Cardiac fibroblast (primary cell): ENCODE results near the gene LRPAP1.
"Not testable (repeated sequence)": the region's sequence is repeated elsewhere in the genome, so short reads cannot be mapped to it uniquely, and the experiment has no call there.

Source experiments
- DNase-seq, 2 donors: peaks; one replicate each; pipeline versions ENCODE4 v3.0.0 to v3.0.0-alpha.2; 2010; ENCODE audit warnings: low read depth in 2 of 2
- H3K4me3 ChIP-seq, 2 donors: replicated peaks in 1 of 2; 1 replicate in 1 of 2; 2 replicates in 1 of 2; pipeline ENCODE4 v1.5.1; 2011; ENCODE audit warnings: low read depth in 2 of 2, low read length in 2 of 2, mild to moderate bottlenecking in 2 of 2, moderate library complexity in 1 of 2
- TF ChIP-seq, protein P1 (sequence below): IDR thresholded peaks from one replicate; pipeline ENCODE4 v1.5.1; 2011; ENCODE audit warnings: low read depth, mild to moderate bottlenecking, low read length, inconsistent platforms

Gene LRPAP1

DNA sequence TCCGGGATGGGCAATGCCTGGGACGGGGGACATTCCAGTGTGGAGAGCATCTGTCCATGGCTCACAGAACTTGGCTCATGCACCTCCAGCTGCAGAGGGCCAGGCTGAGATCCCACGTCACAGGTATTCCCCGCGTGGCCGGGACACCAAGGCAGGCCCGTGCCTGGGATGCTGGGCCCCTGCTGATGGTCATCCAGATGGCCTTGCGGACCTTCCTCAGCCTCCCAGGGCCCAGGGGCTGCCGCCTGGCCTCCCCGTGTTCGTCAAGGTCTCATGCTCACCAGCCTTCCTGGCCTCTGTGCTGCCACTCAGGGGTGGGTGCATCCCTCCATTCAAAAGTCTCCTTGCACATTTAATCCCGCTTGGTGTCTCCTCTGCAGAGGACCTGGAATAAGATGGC is 40.9 kb upstream of the LRPAP1 start:
- H3K4me3 ChIP-seq, result no peak overlapping the region
- DNase-seq, result no peak
- TF ChIP-seq, protein P1, sequence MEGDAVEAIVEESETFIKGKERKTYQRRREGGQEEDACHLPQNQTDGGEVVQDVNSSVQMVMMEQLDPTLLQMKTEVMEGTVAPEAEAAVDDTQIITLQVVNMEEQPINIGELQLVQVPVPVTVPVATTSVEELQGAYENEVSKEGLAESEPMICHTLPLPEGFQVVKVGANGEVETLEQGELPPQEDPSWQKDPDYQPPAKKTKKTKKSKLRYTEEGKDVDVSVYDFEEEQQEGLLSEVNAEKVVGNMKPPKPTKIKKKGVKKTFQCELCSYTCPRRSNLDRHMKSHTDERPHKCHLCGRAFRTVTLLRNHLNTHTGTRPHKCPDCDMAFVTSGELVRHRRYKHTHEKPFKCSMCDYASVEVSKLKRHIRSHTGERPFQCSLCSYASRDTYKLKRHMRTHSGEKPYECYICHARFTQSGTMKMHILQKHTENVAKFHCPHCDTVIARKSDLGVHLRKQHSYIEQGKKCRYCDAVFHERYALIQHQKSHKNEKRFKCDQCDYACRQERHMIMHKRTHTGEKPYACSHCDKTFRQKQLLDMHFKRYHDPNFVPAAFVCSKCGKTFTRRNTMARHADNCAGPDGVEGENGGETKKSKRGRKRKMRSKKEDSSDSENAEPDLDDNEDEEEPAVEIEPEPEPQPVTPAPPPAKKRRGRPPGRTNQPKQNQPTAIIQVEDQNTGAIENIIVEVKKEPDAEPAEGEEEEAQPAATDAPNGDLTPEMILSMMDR, result no peak

DNA sequence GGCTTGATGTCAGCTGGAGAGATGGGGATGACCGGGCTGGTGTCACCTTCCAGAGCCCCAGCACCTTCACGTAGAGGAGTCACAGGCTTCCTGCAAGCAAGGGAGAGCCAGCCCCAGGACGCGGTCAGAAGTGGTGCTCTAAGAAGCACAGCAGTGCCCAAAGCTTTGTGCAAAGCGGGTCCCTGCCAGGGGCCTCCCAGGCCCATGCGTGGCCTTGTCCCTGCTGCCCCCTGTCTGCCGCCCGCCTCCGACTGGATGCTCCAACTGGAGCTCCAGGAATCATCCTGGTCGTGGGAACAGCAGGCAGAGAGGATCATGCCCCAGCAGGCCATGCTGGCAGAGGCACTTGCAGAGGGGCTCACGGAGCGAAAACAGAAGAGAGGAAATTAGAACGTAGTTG is 40.1 kb upstream of the LRPAP1 start:
- no peak for DNase-seq
- TF ChIP-seq, protein P1, result no peak
- H3K4me3 ChIP-seq, result no peak overlapping the region

DNA sequence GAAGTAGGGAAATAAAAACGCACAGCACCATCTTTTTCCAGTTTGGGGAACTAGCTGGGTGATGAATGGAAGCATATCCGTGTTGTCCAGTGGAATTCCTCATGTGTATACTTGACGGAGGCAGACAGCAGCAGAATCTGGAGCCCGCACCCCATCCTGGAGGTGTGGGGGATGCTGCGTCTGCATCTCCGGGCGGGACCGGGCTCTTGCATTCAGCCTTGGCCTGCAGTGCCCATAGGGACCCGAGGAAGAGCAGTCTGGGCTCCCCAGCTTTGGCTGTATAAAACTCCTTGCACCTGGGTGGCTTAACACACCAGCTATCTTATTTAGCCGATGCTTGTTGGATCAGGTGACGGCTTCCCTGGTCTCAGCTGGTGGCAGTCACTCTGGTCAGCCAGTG is 39.7 kb upstream of the LRPAP1 start:
- H3K4me3 ChIP-seq, result no peak overlapping the region
- no peak for DNase-seq
- TF ChIP-seq, protein P1, result no peak

DNA sequence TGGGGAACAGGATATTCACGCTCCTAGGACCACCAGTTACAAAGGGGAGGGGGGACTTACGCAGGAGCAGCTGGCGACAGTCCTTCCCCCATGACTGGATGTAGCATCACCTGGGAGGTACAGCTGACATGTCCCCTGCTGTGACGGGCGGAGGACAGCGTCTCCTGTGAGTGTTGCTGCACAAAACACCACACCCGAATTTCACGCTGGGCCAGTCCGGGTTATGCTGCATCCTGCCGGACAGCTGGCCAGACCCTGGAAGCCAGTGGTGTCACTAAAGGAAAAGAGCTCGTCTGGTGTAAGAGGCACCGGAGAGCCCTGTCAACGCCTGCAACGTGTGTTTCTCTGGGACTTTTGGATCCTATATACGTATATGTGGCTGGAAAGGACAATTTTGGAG is 38.7 kb upstream of the LRPAP1 start:
- DNase-seq, H3K4me3 ChIP-seq: not testable (repeated sequence)

DNA sequence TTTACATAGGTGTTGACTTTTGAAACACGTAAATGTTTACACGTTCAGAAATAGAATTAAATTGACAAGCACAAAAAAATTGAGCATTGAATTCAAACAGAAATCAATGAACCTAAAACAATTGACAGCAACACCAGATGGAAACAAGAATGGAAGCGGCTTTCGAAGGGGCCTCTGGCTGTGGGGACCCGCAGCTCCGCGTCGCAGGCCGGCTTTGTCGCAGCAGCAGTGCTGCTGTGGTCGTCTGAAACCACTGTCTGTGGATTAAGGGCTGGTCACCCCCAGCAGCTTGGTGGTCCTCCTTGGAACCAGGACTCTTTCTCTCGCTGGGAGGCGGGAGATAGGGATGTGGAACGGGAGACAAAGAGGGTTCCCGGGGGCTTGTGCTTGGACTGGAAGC is 37.4 kb upstream of the LRPAP1 start:
- not testable (repeated sequence) for DNase-seq, H3K4me3 ChIP-seq

DNA sequence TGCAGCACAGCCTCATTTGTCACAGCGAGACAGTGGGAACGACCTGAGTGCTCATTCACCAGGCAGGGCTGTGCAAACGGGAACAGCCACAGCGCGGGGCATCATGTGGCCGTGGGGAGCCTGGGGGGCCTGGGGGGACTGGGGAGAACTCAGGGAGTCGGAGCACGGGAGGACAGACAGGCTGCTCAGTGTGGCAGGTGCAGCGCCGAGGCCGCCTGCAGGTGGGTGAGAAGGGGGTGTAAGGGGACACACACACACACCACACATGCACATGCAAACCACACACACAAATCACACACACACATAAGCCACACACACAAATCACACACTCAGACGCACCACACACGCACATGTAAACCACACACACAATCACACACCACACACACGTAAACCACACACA is 34.5 kb upstream of the LRPAP1 start:
- not testable (repeated sequence) for DNase-seq, H3K4me3 ChIP-seq

DNA sequence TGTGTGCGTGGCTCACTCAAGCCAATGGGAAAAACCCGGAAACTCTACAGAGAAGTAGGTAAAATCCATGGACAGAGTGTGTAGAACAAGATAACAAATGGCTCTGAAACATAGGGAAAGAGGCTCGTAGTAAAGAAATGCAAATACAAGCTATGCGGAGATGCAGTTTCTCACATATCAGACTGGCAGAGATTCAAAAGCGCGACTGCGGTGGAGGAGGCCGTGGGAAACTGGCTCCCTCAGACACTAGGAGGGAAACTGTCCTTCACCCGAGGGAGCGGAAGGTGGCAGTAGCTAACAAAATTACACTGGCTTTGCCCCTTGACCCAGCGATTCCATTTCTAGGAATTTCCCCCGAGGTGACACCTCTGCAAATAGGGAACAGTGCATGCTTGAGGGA is 34.1 kb upstream of the LRPAP1 start:
- H3K4me3 ChIP-seq, result not testable (repeated sequence)
- peak; percentile 9 to 17 for DNase-seq

DNA sequence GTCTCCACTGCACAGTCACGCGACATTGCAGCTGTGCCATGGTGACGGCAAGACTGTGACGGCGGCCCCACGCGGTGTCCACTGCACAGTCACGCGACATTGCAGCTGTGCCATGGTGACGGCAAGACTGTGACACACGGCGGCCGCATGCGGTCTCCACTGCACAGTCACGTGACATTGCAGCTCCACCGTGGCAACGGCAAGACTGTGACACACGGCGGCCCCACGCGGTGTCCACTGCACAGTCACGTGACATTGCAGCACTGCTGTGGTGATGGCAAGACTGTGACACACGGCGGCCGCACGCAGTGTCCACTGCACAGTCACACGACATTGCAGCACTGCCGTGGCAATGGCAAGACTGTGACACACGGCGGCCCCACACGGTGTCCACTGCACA is 32.7 kb upstream of the LRPAP1 start:
- H3K4me3 ChIP-seq, DNase-seq: not testable (repeated sequence)

DNA sequence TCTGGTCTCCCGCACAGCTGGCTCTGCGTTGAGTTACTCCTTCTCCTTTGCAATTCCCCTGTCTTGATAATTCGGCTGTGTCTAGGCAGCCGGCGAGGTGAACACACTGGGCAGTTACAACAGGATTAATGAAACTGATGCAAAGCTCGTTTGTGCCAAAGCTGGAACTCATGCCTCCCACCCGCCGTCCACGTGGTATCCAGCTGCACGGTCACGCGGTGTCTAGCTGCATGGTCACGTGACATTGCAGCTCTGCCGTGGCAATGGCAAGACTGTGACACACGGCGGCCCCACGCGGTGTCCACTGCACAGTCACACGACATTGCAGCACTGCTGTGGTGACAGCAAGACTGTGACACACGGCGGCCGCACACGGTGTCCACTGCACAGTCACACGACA is 31.2 kb upstream of the LRPAP1 start:
- DNase-seq, result no peak
- TF ChIP-seq, protein P1, result no peak
- H3K4me3 ChIP-seq, result no peak overlapping the region

DNA sequence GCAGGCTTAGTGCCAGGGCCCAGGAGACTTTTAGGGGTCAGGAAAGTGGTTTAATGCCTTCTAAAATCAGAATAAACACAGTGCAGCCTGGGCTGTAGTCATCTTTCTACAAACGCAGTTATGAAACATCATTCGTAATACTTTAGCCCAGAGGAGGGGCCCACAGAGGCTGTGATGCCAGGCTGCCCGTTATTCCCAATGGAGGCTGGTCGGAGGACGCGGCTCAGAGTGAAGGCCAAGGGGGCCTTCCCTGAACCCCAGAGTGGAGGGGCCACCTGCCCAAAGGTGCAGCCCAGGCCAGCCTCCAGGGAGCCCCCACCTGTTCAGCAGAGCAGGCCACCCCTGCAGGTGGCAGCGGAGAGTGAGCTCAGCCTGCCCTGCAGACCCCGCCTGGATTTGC is 29.9 kb upstream of the LRPAP1 start:
- not testable (repeated sequence) for H3K4me3 ChIP-seq, DNase-seq

DNA sequence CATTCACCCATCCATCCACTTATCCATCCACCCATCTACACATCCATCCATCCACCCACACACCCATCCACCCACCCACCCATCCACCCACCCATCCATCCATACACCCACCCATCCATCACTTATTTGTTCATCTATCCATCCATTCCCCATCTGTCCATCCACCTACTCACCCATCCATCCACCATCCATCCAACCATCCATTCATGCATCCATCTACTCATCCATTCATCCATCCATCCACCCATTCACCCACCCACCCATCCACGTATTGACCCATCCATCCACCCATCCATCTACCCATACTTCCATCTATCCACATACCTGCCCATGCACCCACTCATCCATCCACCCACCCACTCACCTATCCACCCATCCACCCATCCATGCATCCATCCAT is 28.2 kb upstream of the LRPAP1 start:
- not testable (repeated sequence) for DNase-seq, H3K4me3 ChIP-seq

DNA sequence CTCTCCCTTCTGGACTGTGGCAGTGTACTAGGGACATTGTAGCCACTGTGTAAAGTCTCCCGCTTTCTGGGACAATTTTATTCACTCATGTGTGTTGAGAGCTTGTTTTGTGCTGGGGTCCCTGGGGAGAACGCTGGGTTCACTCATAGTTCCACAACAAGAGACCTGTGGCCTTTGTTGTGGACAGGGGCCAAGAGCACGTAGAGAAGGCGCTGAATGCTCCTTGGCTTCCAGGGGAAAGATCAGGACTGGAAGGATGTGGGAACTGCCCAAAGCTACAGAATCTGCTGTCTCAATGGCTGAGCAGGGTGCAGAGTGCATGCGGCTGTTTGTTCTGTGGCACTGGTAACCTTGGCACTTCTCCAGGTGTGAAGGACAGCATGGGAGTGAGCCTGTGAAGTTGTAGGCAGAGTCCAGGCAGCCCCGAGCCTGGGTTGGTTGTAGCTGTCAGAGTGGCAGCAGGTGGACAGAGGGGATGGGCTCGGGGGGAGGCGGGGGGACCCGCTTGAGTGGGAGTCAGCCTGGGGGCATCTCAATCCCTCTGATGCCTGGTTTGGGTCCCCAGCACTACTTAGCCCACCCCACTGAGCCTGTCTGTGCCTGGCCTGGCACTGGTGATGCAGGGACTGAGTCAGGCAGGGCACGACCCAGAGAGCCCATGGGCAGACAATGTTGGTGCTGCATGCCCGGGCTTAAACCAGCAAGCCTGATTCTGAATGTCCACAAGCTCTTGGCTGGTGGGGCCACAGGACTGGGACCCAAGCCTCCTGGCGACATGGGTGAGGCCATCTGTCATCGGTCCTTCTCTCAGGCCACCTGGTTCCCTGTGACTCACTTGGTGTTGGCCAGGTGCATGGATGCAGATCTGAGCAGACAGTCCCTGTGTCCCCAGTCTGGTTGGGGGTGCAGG is 27.4 kb upstream of the LRPAP1 start:
- DNase-seq, H3K4me3 ChIP-seq: not testable (repeated sequence)

DNA sequence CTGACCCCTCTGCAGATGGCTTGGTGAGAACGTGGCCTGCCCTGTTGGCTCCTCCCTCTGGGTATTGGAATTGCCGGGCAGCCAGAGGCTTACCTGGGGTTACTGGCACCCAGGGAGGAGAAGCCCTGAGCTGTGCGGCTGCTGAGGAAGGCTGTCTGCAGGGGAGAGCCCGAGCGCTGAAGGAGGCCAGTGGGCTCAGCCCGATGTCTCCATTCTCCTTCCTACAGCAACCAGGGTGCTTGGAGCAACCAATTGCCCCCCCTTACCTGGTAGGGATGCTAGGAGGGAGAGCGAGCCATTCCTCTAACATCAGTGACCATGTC is 26.3 kb upstream of the LRPAP1 start:
- not testable (repeated sequence) for DNase-seq, H3K4me3 ChIP-seq

DNA sequence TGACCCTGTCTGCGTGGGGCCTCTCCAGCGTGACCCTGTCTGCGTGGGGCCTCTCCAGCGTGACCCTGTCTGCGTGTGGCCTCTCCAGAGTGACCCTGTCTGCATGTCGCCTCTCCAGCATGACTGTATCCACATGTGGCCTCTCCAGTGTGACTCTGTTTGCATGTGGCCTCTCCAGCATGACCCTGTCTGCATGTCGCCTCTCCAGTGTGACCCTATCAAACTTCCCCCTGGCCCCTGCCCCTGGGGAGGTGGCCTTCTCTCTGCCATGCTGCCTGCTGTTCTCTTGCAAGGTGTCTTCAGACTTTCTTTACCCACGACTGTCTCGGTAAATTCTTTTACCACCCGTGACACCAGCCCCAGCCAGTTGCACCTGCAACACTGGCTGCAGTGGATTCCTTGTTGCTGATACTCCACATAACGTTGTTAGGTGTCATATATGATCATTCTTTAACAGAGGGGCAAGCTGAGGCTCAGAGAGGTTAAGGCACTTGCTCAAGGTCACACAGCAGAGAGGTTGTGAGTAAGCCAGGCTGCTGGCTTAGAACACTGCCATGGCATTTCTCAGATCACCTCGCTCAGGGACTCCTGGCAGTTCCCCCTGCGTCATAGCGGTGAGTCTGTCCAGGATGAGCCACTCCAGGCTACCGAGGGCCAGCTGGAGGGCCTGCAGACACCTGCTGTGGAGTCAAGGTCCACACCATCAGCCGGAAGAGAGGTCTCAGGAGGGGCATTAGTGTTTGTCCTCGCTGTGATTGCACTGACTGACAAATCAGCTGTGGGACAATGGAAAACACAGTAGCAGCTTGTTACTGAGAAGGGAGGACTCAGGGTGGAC is 25.7 kb upstream of the LRPAP1 start:
- H3K4me3 ChIP-seq, DNase-seq: not testable (repeated sequence)
